ENCODE results near the gene MTHFD1L.

DNA sequence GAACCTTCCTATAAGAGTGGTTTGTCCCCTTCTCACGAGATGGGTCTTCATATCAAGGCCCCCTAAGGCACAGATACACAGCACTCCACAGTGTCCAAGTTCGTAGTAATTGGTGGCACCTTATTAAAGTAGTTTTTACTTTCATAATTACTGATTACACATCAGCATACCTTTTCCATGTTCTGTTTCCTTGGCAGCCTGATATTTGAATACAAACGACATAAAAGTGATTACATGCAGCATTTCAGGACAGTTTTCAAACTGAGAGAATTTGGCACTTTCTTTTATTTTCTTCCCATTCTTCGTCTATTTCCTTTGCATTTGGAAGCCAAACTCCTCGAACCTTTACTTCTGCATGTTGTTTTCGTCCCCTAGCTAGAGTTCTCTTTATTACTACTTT is 139.7 kb downstream of the MTHFD1L start:
- TF ChIP-seq, protein P1, sequence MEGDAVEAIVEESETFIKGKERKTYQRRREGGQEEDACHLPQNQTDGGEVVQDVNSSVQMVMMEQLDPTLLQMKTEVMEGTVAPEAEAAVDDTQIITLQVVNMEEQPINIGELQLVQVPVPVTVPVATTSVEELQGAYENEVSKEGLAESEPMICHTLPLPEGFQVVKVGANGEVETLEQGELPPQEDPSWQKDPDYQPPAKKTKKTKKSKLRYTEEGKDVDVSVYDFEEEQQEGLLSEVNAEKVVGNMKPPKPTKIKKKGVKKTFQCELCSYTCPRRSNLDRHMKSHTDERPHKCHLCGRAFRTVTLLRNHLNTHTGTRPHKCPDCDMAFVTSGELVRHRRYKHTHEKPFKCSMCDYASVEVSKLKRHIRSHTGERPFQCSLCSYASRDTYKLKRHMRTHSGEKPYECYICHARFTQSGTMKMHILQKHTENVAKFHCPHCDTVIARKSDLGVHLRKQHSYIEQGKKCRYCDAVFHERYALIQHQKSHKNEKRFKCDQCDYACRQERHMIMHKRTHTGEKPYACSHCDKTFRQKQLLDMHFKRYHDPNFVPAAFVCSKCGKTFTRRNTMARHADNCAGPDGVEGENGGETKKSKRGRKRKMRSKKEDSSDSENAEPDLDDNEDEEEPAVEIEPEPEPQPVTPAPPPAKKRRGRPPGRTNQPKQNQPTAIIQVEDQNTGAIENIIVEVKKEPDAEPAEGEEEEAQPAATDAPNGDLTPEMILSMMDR (IDR thresholded peaks at IDR 0.05 in 4 of 5, conservative IDR thresholded peaks at IDR 0.05 in 1 of 5): no peak
- TF ChIP-seq POLR2A (IDR thresholded peaks at IDR 0.05): no peak
